Cardiac fibroblast (primary cell): Measurements from ENCODE around the gene HES5.
A peak's percentile ranks its signal among the peaks of the same experiment; 100 is the strongest.

ENCODE experiments used
- DNase-seq, 2 donors: peaks; one replicate each; pipeline versions ENCODE4 v3.0.0 to v3.0.0-alpha.2; 2010; ENCODE audit warnings: low read depth in 2 of 2
- H3K4me3 ChIP-seq, 2 donors: replicated peaks in 1 of 2; 1 replicate in 1 of 2; 2 replicates in 1 of 2; pipeline ENCODE4 v1.5.1; 2011; ENCODE audit warnings: low read depth in 2 of 2, low read length in 2 of 2, mild to moderate bottlenecking in 2 of 2, moderate library complexity in 1 of 2
- CTCF ChIP-seq: IDR thresholded peaks from one replicate; pipeline ENCODE4 v1.5.1; 2011; ENCODE audit warnings: low read depth, mild to moderate bottlenecking, low read length, inconsistent platforms

The HES5 gene

GRCh38 chr1:2516946-2517345, 13.1 kb downstream of the HES5 start:
- no peak for TF ChIP-seq CTCF
- no peak overlapping the region for H3K4me3 ChIP-seq
- DNase-seq, result no peak

- no peak for DNase-seq
- no peak overlapping the region for H3K4me3 ChIP-seq
- TF ChIP-seq CTCF, result no peak
Measured at GRCh38 chr1:2516124-2516523, 13.9 kb downstream of the HES5 start.

- TF ChIP-seq CTCF, result no peak
- H3K4me3 ChIP-seq, result no peak overlapping the region
- DNase-seq, result no peak
Measured at GRCh38 chr1:2515763-2516080, 14.3 kb downstream of the HES5 start.

GRCh38 chr1:2514863-2515762, 14.9 kb downstream of the HES5 start:
- H3K4me3 ChIP-seq, result no peak overlapping the region

GRCh38 chr1:2513939-2514652, 16.0 kb downstream of the HES5 start:
- TF ChIP-seq CTCF, result no peak
- no peak for DNase-seq
- no peak overlapping the region for H3K4me3 ChIP-seq

More at GRCh38 chr1:2514863-2515762, 14.9 kb downstream of the HES5 start:
- TF ChIP-seq CTCF, result peak; percentile 24
- DNase-seq, result no peak

- no peak for DNase-seq
- H3K4me3 ChIP-seq, result no peak overlapping the region
- no peak for TF ChIP-seq CTCF
Measured at GRCh38 chr1:2512862-2513421, 17.1 kb downstream of the HES5 start.
